GM21723 (cell line): Measurements from ENCODE around the gene GNG11.
"Not testable (repeated sequence)": the region's sequence is repeated elsewhere in the genome, so short reads cannot be mapped to it uniquely, and the experiment has no call there.

Source experiments
- ATAC-seq: cut with Tn5 transposase; IDR thresholded peaks from one replicate; pipeline ENCODE4 v1.9.1; 2021; ENCODE audit warnings: mild to moderate bottlenecking, moderate library complexity; ENCODE audit not compliant: unreplicated experiment

Gene GNG11

GRCh38 chr7:93911242-93911641 lies 10.3 kb upstream of the GNG11 start:
- ATAC-seq = not testable (repeated sequence)

DNA sequence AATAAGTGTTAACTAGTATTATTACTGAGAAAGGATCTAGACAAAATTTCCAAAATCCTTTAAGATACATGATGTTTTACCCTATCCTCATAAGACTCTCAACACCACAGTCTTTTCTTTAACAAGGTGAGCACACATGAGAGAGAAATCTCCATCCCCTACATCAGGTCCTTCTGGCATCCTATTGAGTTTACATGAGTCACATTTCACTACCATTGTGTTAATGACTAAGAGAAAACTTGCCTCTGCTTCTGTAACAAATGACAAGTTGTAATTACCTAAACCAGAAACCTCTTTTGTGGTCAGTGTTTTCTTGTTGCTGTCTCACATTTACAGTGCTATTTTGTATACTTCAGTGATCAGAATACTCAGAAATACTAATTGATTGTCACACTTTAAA lies 9.9 kb upstream of the GNG11 start:
- peak; percentile 70 for ATAC-seq

DNA sequence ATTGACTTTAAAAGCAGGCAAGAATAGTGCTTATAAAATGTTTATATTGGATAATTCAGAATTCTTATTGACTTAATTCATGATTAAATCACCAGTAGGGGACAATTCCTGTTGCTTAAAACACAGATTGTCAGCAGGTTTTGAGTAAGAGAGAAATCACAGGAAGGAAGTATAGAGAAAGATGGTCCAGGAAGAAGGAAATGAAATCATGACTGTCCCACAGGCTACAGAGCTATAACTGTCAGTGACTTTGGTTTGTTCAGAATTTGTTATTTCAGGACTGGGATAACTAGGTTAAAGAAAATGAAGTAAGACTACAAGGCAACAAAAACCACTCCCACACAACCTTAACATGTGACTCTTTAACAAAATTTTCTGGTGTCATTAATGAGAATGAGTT lies 8.3 kb upstream of the GNG11 start:
- no peak for ATAC-seq

DNA sequence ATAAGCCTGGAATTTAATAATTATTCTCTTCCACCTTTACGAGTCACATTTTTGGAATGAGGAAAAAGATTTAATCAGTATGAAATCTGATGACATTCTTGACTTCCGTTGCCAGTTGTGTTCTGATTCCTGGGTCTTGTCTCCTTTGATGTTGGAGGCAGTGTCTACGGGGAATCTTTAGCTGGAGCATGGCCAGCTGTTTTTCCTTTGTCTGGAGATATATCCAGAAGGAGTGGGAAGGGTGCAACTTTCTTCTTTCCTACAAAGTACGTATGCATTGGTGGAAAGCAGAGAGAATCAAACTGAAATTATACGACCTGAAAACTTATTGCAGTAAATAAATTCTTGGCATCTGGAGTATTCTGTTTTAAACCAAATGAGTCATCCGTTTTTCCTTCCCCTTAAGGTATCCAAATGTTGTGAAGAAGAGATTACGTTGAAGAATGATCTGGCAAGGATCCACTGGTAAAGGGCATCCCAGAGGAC lies 6.9 kb upstream of the GNG11 start:
- no peak for ATAC-seq

DNA sequence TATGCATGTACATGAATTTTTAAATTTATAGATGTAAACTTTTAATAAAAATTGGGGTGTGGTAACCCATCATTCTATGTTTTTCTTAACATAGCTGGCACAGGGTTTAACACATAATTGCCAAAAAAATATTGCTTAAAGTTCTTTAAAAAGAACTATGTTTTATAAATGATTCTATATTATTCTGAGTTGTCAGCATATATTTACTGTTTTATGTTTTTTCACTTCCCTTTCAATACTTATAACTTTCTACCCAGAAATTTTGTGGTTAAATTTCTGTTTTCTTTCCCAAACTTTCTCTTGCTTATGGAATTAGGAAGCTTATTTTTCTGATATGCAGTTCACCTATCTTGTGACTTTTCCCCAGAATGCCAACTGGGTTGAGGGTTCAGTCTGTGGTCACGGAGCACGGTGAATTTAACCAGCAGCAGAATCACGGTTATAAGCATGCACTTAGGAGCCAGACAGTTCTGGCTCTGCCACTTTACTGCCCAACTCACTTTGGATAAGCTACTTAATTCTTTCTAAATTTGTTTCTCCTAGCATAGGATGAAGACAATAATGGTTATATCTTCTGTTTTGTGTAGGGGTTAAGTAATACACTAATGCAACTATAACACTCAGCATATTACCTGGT lies 6.2 kb upstream of the GNG11 start:
- not testable (repeated sequence) for ATAC-seq

DNA sequence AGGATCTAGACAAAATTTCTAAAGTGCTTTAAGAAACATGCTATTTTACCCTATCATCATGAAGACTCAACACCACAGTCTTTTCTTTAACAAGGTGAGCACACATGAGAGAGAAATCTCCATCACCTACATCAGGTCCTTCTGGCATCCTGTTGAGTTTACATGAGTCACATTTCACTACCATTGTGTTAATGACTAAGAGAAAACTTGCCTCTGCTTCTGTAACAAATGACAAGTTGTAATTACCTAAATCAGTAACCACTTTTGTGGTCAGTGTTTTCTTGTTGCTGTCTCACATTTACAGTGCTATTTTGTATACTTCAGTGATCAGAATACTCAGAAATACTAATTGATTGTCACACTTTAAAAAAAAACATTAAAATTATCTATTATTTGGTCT lies 5.6 kb upstream of the GNG11 start:
- ATAC-seq = peak; percentile 58

DNA sequence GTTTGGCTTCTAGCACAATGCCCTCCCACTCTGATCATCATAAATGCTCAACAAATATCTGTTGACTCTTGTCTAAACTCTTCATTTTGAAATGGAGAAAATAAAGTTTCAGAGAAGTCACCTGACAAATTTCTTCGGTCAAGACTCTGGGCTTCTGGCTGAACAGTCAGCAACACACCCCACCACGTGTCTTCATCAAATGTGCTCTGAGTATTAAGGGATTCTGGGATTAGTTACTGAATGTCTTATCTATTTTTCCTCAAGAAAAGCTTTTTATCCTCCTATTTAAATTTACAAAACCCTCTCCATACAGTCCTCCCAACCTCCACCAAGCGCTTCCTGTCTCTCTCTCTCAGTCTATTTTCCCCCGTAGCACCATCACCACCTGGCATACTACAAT lies 5.2 kb upstream of the GNG11 start:
- ATAC-seq = not testable (repeated sequence)

DNA sequence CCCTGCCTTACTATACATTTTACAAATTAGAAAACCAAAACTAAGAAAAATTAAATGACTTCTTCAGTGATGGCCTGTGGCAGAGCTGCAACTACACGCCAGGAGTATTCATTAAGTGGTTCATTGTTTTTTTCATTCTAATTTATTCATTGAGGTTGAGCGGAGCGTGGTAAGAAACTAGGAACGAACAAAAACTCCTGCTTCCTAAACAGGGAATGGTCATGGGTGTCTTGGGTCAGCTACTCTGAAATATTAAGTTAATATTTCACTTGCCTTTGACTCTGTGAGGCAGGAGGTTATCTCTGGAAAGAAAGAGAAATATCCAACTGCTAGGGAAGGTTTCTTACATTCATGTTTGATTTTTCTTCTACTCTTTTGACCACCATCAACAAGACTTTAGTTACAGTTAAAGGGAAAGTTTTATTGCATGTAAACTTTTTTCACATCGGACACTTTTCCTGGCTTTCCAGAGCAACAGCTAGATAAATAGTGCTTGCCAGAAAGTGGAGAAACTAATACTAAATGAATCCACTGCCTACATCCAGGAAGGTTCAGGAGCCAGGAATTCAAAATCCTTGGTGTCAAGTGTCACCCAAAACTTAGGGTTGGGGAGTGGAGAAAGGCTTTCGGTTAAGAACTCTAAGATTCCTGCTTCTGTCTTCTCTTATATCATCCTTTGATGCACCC lies 896 bp upstream of the GNG11 start:
- ATAC-seq = no peak

DNA sequence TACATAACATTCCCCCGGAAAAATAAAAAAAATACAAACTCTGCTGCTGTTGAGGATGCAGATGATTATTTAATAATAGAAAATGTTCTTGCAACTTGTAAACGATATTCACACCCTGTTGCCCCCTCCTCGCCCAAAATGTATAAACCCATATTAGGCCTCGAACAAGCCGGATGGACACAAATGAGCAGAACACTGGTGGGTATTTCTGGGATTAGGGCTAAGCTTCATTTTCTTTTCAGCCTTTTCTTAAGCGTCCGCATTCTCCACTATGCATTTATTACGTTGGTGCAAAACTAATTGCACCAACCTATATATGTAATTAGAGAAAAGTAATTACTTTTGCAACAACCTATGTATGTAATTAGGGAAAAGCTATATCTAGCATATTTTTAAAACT lies 349 bp upstream of the GNG11 start:
- no peak for ATAC-seq

DNA sequence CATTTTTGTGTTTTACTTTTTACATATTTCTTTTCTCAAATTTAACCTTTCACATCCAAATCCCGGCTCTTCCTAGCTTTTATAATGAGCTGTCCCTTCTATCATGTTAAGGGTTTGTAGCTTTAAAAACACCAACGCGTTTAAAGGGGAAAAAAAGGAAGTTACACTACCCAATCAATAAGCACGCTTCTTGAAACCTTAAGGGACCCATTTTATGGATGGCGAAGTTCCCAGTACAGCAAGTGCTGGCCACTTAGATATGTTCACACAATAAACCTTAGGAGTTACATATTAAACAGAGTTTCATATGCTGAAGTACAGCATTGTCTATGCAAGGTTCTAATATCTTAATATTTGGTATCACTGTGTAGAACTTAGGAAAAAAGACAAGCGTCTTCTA lies 1.8 kb downstream of the GNG11 start:
- ATAC-seq = no peak

- ATAC-seq = no peak
Observed at GRCh38 chr7:93923942-93924341, 2.4 kb downstream of the GNG11 start.

- ATAC-seq = no peak
Observed at GRCh38 chr7:93926800-93927199, 5.3 kb downstream of the GNG11 start.

GRCh38 chr7:93927585-93927984 lies 6.0 kb downstream of the GNG11 start:
- ATAC-seq = no peak

GRCh38 chr7:93931655-93932054 lies 10.1 kb downstream of the GNG11 start:
- ATAC-seq = no peak

DNA sequence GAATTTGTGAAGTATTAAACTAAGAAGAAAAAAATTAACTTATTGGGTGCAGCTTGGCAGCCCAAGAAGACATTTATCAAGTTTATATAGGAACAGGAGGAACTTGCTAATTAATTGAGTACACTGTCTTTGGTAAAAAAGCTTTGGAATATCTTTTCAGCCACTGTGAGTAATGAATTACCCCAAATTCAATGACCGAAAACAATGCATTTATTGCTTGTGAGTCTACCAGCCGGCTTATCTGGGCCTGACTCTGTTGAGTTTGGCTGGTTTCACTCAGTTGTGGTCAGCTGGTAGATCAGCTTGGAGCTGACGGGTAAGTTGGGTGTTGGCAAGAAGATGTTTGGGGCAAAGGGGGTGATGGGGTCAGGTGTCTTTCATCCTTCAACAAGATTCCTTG lies 11.6 kb downstream of the GNG11 start:
- no peak for ATAC-seq

DNA sequence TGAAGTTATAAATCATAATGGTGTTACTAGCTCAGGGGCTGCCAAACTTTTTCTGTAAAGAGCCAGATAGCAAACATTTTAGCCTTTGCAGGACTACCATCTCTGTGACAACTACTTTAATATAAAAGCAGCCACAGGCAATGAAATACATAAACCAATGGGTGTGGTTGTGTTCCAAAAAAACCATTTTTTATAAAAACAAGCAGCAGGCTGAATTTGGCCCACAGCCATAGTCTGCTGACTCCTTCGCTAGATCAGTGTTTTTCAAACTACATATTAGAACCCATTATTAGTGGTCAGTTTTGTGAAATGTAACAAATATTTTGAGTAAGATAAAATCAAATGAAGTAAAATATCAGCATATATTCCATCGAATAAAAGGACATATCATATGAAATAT lies 13.6 kb downstream of the GNG11 start:
- ATAC-seq = no peak

DNA sequence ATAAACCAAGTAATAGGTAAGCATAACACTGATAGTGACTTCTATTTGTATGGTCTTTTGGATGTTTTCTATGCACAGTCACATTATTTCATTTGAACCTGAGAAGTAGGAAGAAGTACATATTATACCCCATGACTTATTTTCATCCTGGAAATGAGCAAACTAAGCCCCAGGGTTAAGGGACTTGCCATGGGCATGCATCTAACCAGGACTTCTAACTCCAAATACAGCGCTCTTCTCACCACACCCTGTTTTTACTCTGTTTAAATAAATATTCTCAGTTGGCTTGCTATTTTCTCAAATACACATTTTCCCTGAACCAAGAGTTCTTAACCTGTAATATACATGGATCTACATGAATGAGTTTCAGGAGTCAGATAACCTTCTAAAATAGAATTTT lies 16.3 kb downstream of the GNG11 start:
- no peak for ATAC-seq

DNA sequence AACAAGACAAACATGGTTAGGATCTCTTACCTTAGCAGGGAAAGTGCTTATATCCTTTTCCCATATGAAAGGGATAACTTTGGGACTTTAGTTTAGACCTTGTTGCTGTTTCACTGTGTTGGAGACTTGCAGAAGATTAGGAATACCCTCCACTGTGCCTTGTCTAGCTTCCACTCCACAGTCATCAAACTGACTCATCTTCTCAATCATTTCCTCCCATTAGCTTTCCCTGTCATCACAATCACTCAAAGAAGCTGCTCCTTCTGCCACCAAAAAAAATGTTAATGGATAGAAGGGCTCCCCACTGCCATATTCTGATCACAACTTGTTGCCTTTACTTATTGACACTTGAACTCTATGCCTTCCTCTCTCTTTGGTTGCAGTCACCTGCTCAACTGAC lies 16.8 kb downstream of the GNG11 start:
- ATAC-seq = no peak

- no peak for ATAC-seq
Observed at GRCh38 chr7:93941945-93942344, 20.4 kb downstream of the GNG11 start.

DNA sequence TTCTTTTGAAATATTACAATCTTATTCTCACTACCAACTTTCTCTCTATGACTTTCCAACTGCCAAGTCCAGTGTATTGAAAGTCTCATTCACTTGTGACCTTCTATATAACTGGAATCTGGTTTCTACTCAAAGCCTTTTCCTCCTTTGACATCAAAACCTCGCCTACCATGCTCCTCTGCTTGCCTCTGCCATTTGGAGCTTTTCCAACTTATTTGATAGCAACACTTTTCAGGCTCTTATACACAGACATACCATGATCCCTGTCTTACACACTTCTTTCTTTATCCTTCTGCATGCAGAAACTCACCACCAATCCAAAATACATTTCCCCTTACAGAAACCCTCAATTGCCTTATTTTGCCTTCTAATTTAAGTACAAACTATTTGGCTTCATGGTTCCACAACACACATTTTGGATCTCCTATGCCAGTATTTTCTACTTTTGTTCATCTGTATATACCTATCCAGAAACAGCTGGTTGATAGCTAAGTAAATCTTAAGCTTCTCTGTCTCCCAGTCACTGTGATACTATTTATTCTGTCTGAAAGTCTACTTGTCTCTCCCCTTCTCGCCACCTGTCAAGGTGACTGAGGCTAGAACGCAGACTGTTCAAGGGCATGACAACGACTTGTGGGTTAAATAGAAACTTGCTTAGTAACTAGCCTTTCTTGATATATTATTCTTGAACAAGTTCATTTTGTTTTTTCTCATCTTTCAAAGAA lies 22.4 kb downstream of the GNG11 start:
- no peak for ATAC-seq

- no peak for ATAC-seq
Observed at GRCh38 chr7:93944673-93945072, 23.1 kb downstream of the GNG11 start.

DNA sequence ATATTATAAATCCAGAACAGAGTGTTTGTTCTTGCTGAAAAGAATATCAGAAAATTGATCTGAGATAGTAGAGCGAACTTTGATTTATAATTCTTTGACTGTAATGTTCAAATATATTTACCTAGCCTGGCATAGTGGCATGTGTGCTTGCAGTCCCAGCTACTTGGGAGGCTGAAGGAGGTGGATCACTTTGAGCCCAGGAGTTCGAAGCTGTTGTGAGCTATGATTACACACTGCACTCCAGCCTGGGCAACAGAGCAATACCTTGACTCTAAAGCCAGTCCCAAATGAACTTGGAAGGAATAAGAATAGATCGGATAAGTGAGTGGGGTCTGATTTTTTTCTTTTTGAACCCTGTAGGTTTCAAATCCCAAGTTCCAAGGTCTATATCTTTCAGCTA lies 23.5 kb downstream of the GNG11 start:
- ATAC-seq = no peak
